Naive thymus-derived CD4-positive, alpha-beta T cell (primary cell): ENCODE data around the gene DMPK. TPM values are rescaled to one million over a fixed set of nuclear protein-coding genes. Genes with fewer than 3 reads are reported as not detected.

ENCODE experiments used
- ATAC-seq: fragments of 150-1000 bp; cut with Tn5 transposase; 2 replicates; pipeline ENCODE4 v1.10.0; 2021; ENCODE audit warnings: mild to moderate bottlenecking, moderate library complexity
- CTCF ChIA-PET: fragments of 350-600 bp; sonication (Branson Sonifier 250); formaldehyde crosslinking; loops from one replicate; lab custom pipeline; 2021; ENCODE audit warnings: antibody characterized with exemption; lab: Charles Lee
- POLR2A ChIA-PET: fragments of 350-600 bp; sonication (Branson Sonifier 250); formaldehyde crosslinking; loops from one replicate; lab custom pipeline; 2021; ENCODE audit warnings: antibody characterized with exemption, inconsistent platforms; lab: Charles Lee
- DNase-seq, 9 donors: peaks; one replicate each; pipeline versions ENCODE4 v3.0.0 to v3.0.0-alpha.2; 2020 to 2022; ENCODE audit warnings: mixed read lengths in 1 of 9
- H3K27ac ChIP-seq: one replicate; pipeline ENCODE4 v1.7.0; 2013; ENCODE audit warnings: mild to moderate bottlenecking, low read depth, low read length, moderate library complexity
- H3K27me3 ChIP-seq, 2 donors: one replicate each; pipeline ENCODE4 v1.7.0; 2013; ENCODE audit warnings: low read length in 2 of 2, mild to moderate bottlenecking in 2 of 2, moderate library complexity in 2 of 2; ENCODE audit not compliant: control insufficient read depth in 2 of 2, insufficient read depth in 2 of 2
- H3K36me3 ChIP-seq, 3 experiments: 1 replicate in 2 of 3; 2 replicates in 1 of 3; pipeline ENCODE4 v1.7.0; 2013; ENCODE audit warnings: low read length in 3 of 3, mild to moderate bottlenecking in 3 of 3, moderate library complexity in 1 of 3; ENCODE audit not compliant: insufficient read depth in 3 of 3, control insufficient read depth in 2 of 3
- H3K4me1 ChIP-seq, 2 donors: one replicate each; pipeline ENCODE4 v1.7.0; 2013; ENCODE audit warnings: low read length in 2 of 2, mild to moderate bottlenecking in 2 of 2, moderate library complexity in 1 of 2; ENCODE audit not compliant: control insufficient read depth in 2 of 2, insufficient read depth in 2 of 2
- H3K4me3 ChIP-seq: 2 replicates; pipeline ENCODE4 v1.7.0; 2013; ENCODE audit warnings: mild to moderate bottlenecking, low read length
- H3K9me3 ChIP-seq, 3 experiments: 1 replicate in 2 of 3; 2 replicates in 1 of 3; pipeline ENCODE4 v1.7.0; 2013; ENCODE audit warnings: low read length in 3 of 3; ENCODE audit not compliant: control insufficient read depth in 2 of 3
- H3K27ac Mint-ChIP-seq, 9 donors: one replicate each; pipeline ENCODE4 v1.8.0; 2020 to 2022; ENCODE audit warnings: mixed read lengths in 9 of 9, mild to moderate bottlenecking in 8 of 9, moderate library complexity in 5 of 9, inconsistent platforms in 2 of 9
- H3K27me3 Mint-ChIP-seq, 5 donors: one replicate each; pipeline ENCODE4 v1.8.0; 2021 to 2022; ENCODE audit warnings: mixed read lengths in 5 of 5, mild to moderate bottlenecking in 1 of 5
- H3K36me3 Mint-ChIP-seq, 5 donors: one replicate each; pipeline ENCODE4 v1.8.0; 2020 to 2022; ENCODE audit warnings: mixed read lengths in 5 of 5, mild to moderate bottlenecking in 3 of 5, inconsistent platforms in 1 of 5
- H3K4me1 Mint-ChIP-seq, 7 donors: one replicate each; pipeline ENCODE4 v1.8.0; 2020 to 2022; ENCODE audit warnings: mixed read lengths in 7 of 7, mild to moderate bottlenecking in 3 of 7, inconsistent platforms in 1 of 7
- H3K4me3 Mint-ChIP-seq, 10 donors: one replicate each; pipeline ENCODE4 v1.8.0; 2020 to 2022; ENCODE audit warnings: mild to moderate bottlenecking in 10 of 10, mixed read lengths in 10 of 10, moderate library complexity in 6 of 10, inconsistent platforms in 2 of 10
- H3K9me3 Mint-ChIP-seq, 11 donors: one replicate each; pipeline ENCODE4 v1.8.0; 2020 to 2022; ENCODE audit warnings: mixed read lengths in 11 of 11, mild to moderate bottlenecking in 4 of 11, inconsistent platforms in 1 of 11, moderate library complexity in 1 of 11
- intact Hi-C, 2 donors: fragments of 100-400 bp; cut with micrococcal nuclease; formaldehyde crosslinking; loops; one replicate each; pipeline ENCODE4 v1.15.1; 2023
- polyA plus RNA-seq, 2 donors: library from polyadenylated mRNA; unstranded; fragments of 300-500 nt; fragmentation: Illumina TruSeq; gene quantifications; one replicate each; pipeline ENCODE4 v1.2.3, GENCODE V29; 2021
- total RNA-seq, 6 experiments: library from RNA in 5 of 6; stranded (reverse) in 5 of 6; gene quantifications; 1 replicate in 5 of 6; 2 replicates in 1 of 6; pipeline ENCODE4 v1.2.3 and lab custom pipeline; 2021 to 2026

DMPK gene
- total and polyA plus RNA-seq, 7 experiments from 2014 or later = 0.20 to 33.9 (median 22.9) TPM

DNA sequence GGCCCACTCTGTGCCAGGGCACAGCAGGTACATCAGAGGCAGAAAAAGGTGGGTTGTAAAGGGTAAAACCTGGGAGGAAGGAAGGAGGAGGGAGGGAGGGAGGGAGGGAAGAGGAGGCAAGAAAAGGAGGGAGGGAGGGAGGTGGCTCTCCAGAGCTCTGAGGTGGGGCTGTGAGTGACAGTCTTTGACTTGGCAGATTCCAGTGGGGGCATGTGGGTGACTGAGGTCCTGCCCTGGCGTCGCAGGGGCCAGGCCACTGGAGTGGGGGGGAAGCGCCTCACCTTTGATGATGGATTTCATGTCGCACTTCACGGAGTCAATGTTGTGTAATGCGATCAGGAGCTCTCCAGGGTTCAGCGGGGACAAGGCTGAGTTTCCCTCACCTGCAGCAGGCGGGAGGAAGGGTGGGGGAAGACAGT lies 38.8 kb upstream of the DMPK start:
- CTCF ChIA-PET = no interaction called here
- Mint-ChIP-seq H3K9me3 (no peaks in the 10 kb centered on the region), H3K4me3 (no peak overlapping the region), H3K36me3 (peaks cover 0 to 13% (median 9%) of the 10 kb centered on the region in 5 donors), H3K4me1 (peaks cover 0 to 12% (median 9%) of the 10 kb centered on the region in 7 donors), H3K27me3 (no peaks in the 10 kb centered on the region), H3K27ac (peak overlapping the region in 1 of 9 donors; percentile 62)
- POLR2A ChIA-PET = no interaction called here
- intact Hi-C loops = no loop called here
- Histone ChIP-seq H3K4me3 (no peak overlapping the region), H3K27me3 (no peaks in the 10 kb centered on the region), H3K27ac (no peak overlapping the region), H3K4me1 (no peaks in the 10 kb centered on the region), H3K9me3 (no peaks in the 10 kb centered on the region), H3K36me3 (peaks cover 0 to 67% (median 6%) of the 10 kb centered on the region in 3 experiments)
- ATAC-seq = no peak
- DNase-seq = no peak

DNA sequence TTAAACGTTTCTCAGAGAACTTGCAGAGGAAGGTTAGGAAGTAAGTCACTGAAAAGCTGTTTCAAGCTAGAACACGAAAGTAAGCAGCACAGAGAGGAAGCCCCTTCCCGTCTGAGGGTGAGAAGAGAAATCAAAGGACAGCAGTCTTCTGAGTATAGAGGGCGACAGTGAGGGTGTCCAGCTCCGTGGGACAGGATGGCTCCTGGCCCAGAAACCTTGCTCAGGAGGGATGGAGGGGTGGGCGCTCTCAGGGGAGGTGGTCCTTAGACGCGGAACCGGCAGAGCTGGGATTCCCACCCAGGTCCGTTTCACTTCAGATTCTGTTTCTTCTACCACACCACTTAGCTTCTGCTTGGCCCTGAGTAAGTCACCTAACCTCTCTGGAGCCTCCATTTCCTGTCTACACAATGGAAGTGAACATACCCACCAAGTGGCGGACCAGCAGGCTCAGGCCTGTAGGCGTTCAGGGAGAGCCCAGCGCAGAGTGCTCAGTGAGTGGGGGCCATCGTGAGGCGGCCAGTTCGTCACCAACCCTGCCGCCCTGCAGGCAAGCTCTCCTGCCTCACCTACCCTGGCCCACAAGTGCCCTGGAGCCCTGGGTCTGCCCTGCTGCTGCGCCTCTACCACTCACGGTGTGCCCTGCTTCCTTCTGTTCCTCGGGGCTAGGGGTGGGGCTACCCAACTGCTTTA lies 38.3 kb upstream of the DMPK start:
- peaks cover 0 to 11% (median 7%) of the 10 kb centered on the region in 5 donors for H3K36me3 Mint-ChIP-seq
- ATAC-seq (no peak), DNase-seq (no peak)
- ChIA-PET POLR2A (no interaction called here), CTCF (interaction anchor here (0.5 kb wide), 1 partner anchor 460 kb away, joined by 3 read pairs; no protein-coding TSS in a partner anchor)
- H3K27me3 Mint-ChIP-seq = no peaks in the 10 kb centered on the region
- no peaks in the 10 kb centered on the region for H3K9me3 Mint-ChIP-seq
- no peak overlapping the region for H3K4me3 ChIP-seq
- H3K4me1 Mint-ChIP-seq = peaks cover 0 to 12% (median 9%) of the 10 kb centered on the region in 7 donors
- peak overlapping the region in 2 of 9 donors; percentile 12 to 36 for H3K27ac Mint-ChIP-seq
- H3K4me3 Mint-ChIP-seq = no peak overlapping the region
- no peaks in the 10 kb centered on the region for H3K9me3 ChIP-seq
- H3K27me3 ChIP-seq = no peaks in the 10 kb centered on the region
- intact Hi-C loops = no loop called here
- peaks cover 0 to 4% of the 10 kb centered on the region in 2 donors for H3K4me1 ChIP-seq
- peaks cover 0 to 62% (median 6%) of the 10 kb centered on the region in 3 experiments for H3K36me3 ChIP-seq
- H3K27ac ChIP-seq = no peak overlapping the region

DNA sequence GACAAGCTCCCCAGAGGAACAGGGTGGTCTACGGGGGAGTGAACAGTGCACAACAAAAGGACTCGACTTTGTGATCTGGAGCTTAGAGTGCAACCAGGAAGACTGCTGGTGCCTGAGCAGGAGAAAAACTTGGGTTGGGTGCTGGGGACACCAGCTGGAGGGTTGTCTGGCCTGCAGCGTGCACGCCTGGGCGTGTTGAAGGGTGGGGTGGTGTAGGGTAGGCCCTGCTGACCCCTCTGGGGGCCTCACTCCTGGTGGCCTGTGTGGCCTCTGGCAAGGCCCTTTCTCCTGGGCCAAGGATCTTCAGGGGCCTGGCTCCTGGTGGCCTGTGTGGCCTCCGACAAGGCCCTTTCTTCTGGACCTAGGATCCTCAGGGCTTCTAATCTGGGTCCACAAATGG lies 37.5 kb upstream of the DMPK start:
- Histone ChIP-seq H3K27me3 (no peaks in the 10 kb centered on the region), H3K36me3 (peaks cover 0 to 54% (median 1%) of the 10 kb centered on the region in 3 experiments), H3K9me3 (no peaks in the 10 kb centered on the region), H3K4me1 (peaks cover 0 to 4% of the 10 kb centered on the region in 2 donors), H3K4me3 (no peak overlapping the region), H3K27ac (no peak overlapping the region)
- no peak for ATAC-seq
- no peak for DNase-seq
- Mint-ChIP-seq H3K9me3 (no peaks in the 10 kb centered on the region), H3K27me3 (no peaks in the 10 kb centered on the region), H3K4me1 (peaks cover 0 to 12% (median 9%) of the 10 kb centered on the region in 7 donors), H3K27ac (peak overlapping the region in 1 of 9 donors; percentile 42), H3K4me3 (no peak overlapping the region), H3K36me3 (peaks cover 0 to 10% (median 7%) of the 10 kb centered on the region in 5 donors)
- intact Hi-C loops = loop anchor here in 1 of 2 donors (5.0 kb wide), 1 partner anchor 43 kb away; the partner anchor contains the start of genes FOXA3 and SYMPK
- ChIA-PET CTCF (interaction anchor here (0.6 kb wide), 1 partner anchor 116 kb away, joined by 3 read pairs; no protein-coding TSS in a partner anchor), POLR2A (no interaction called here)

- peaks cover 0 to 34% (median 0%) of the 10 kb centered on the region in 3 experiments for H3K36me3 ChIP-seq
- H3K4me1 ChIP-seq = peaks cover 0 to 4% of the 10 kb centered on the region in 2 donors
- H3K4me3 Mint-ChIP-seq = no peak overlapping the region
- ATAC-seq (no peak), DNase-seq (no peak)
- intact Hi-C loops = loop anchor here (1.0 to 5.0 kb wide), 7 partner anchors 39 to 198 kb away; partner anchors contain the start of genes SYMPK (in 2 of the 2), FOXA3 (in 1 of the 2) and MYPOP (in 1 of the 2)
- CTCF ChIA-PET = interaction anchor here (1.2 to 2.4 kb wide), 7 partner anchors 10 to 192 kb away, joined by 3 to 12 read pairs (median 6); partner anchors contain the start of genes IRF2BP1 and SIX5
- no peak overlapping the region for H3K27ac ChIP-seq
- no peaks in the 10 kb centered on the region for H3K27me3 ChIP-seq
- no peak overlapping the region for H3K4me3 ChIP-seq
- H3K9me3 Mint-ChIP-seq = no peaks in the 10 kb centered on the region
- POLR2A ChIA-PET = no interaction called here
- peaks cover 0 to 8% (median 3%) of the 10 kb centered on the region in 5 donors for H3K36me3 Mint-ChIP-seq
- no peaks in the 10 kb centered on the region for H3K9me3 ChIP-seq
- peaks cover 0 to 7% (median 5%) of the 10 kb centered on the region in 7 donors for H3K4me1 Mint-ChIP-seq
- H3K27ac Mint-ChIP-seq = no peak overlapping the region
- peaks cover 0 to 16% (median 12%) of the 10 kb centered on the region in 5 donors for H3K27me3 Mint-ChIP-seq
These were observed 35.5 kb upstream of the DMPK start for GRCh38 chr19:45817725-45818301.

DNA sequence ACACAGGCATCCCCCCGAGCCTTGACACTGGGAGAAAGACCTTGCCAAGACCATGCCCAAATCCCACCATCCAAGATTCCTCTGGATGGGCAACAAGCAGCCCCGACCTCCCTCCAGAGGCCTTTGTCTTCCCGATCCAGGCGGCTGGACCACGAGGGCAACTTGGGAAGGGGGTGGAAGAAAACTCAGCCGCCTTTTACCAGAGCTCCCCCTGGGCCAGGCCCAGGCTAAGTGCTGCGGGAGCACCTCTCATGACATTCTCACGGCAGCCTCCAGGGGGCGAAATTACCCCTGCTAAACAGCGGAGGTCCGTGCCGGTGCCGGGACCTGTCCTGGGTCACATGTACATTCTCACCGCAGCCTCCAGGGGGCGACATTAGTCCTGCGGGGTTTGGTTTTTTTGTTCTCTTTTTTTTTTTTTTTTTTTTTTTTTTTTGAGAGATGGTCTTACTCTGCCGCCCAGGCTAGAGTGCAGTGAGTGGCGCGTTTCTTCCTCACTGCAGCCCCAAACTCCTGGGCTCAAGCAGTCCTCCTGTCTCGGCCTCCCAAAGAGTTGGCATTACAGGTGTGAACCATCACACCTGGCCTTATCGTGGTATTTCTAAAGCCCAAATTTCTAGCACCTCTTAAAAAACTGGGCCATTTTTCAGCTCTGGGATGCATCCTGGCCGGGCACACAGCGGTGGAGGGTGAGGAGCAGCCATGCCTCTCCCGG lies 34.9 kb upstream of the DMPK start:
- Mint-ChIP-seq H3K9me3 (no peaks in the 10 kb centered on the region), H3K4me3 (peak overlapping the region in 5 of 10 donors; percentile 16 to 54 (median 45)), H3K27me3 (peaks cover 0 to 20% (median 17%) of the 10 kb centered on the region in 5 donors), H3K4me1 (peaks cover 0 to 7% (median 5%) of the 10 kb centered on the region in 7 donors), H3K36me3 (peaks cover 0 to 8% (median 3%) of the 10 kb centered on the region in 5 donors), H3K27ac (peak overlapping the region in 7 of 9 donors; percentile 25 to 93 (median 42))
- no peak overlapping the region for H3K27ac ChIP-seq
- H3K27me3 ChIP-seq = no peaks in the 10 kb centered on the region
- peaks cover 0 to 28% (median 0%) of the 10 kb centered on the region in 3 experiments for H3K36me3 ChIP-seq
- peak; percentile 100 for ATAC-seq
- CTCF ChIA-PET = interaction anchor here (0.6 to 2.4 kb wide), 10 partner anchors 9 to 192 kb away, joined by 3 to 12 read pairs (median 5); partner anchors contain the start of genes IRF2BP1, SIX5 and SYMPK
- POLR2A ChIA-PET = interaction anchor here (1.2 kb wide), 1 partner anchor 48 kb away, joined by 5 read pairs; the partner anchor contains the start of gene SIX5
- intact Hi-C loops = loop anchor here (1.0 to 5.0 kb wide), 7 partner anchors 38 to 199 kb away; partner anchors contain the start of genes SYMPK (in 2 of the 2), FOXA3 (in 1 of the 2) and MYPOP (in 1 of the 2)
- no peak overlapping the region for H3K4me3 ChIP-seq
- peak; percentile 88 to 96 (median 93) for DNase-seq
- H3K4me1 ChIP-seq = peaks cover 0 to 4% of the 10 kb centered on the region in 2 donors
- no peaks in the 10 kb centered on the region for H3K9me3 ChIP-seq
